ENCODE results near the gene TOR1AIP1. TPM values are rescaled to one million over a fixed set of nuclear protein-coding genes. Genes with fewer than 3 reads are reported as not detected.

TOR1AIP1 gene
- total RNA-seq, 1 donor from 2014 or later, result 68.8 TPM

- Histone ChIP-seq H3K27me3 (no peaks in the 10 kb centered on the region), H3K36me3 (peaks cover 58% of the 10 kb centered on the region), H3K4me3 (no peak overlapping the region), H3K27ac (no peak overlapping the region), H3K4me1 (no peaks in the 10 kb centered on the region), H3K9me3 (no peaks in the 10 kb centered on the region)
- ATAC-seq (peak; percentile 61), DNase-seq (no peak)
- intact Hi-C loops (cut with DNase I), result no loop called here
- TF ChIP-seq CTCF (IDR thresholded peaks at IDR 0.05), result no peak
Measured at GRCh38 chr1:179856296-179856695, 25.8 kb upstream of the TOR1AIP1 start.

- Histone ChIP-seq H3K36me3 (peaks cover 57% of the 10 kb centered on the region), H3K4me3 (no peak overlapping the region), H3K9me3 (no peaks in the 10 kb centered on the region), H3K27ac (no peak overlapping the region), H3K4me1 (no peaks in the 10 kb centered on the region), H3K27me3 (no peaks in the 10 kb centered on the region)
- ATAC-seq (no peak), DNase-seq (no peak)
- intact Hi-C loops (cut with DNase I), result no loop called here
- TF ChIP-seq CTCF (IDR thresholded peaks at IDR 0.05), result no peak
Measured at GRCh38 chr1:179857009-179857408, 25.1 kb upstream of the TOR1AIP1 start.

- no peak for ATAC-seq
- H3K9me3 ChIP-seq, result no peaks in the 10 kb centered on the region
- no peak overlapping the region for H3K27ac ChIP-seq
- intact Hi-C loops (cut with DNase I), result no loop called here
- no peak overlapping the region for H3K4me3 ChIP-seq
- H3K27me3 ChIP-seq, result no peaks in the 10 kb centered on the region
- no peak for DNase-seq
- no peak for TF ChIP-seq CTCF (IDR thresholded peaks at IDR 0.05)
- peaks cover 77% of the 10 kb centered on the region for H3K36me3 ChIP-seq
- H3K4me1 ChIP-seq, result no peaks in the 10 kb centered on the region
Measured at GRCh38 chr1:179860652-179861051, 21.4 kb upstream of the TOR1AIP1 start.

GRCh38 chr1:179865377-179865776, 16.7 kb upstream of the TOR1AIP1 start:
- intact Hi-C loops (cut with DNase I), result no loop called here

GRCh38 chr1:179866616-179867015, 15.5 kb upstream of the TOR1AIP1 start:
- no peak for TF ChIP-seq CTCF (IDR thresholded peaks at IDR 0.05)
- Histone ChIP-seq H3K4me1 (peaks cover 3% of the 10 kb centered on the region), H3K27me3 (no peaks in the 10 kb centered on the region), H3K4me3 (no peak overlapping the region), H3K9me3 (no peaks in the 10 kb centered on the region), H3K27ac (no peak overlapping the region), H3K36me3 (peaks cover 66% of the 10 kb centered on the region)
- intact Hi-C loops (cut with DNase I), result no loop called here
- ATAC-seq (no peak), DNase-seq (no peak)

More at GRCh38 chr1:179865377-179865776, 16.7 kb upstream of the TOR1AIP1 start:
- Histone ChIP-seq H3K27me3 (no peaks in the 10 kb centered on the region), H3K9me3 (no peaks in the 10 kb centered on the region), H3K4me1 (peaks cover 3% of the 10 kb centered on the region), H3K27ac (no peak overlapping the region), H3K36me3 (peaks cover 79% of the 10 kb centered on the region), H3K4me3 (no peak overlapping the region)
- TF ChIP-seq CTCF (IDR thresholded peaks at IDR 0.05), result no peak
- ATAC-seq, result no peak
- no peak for DNase-seq
